Measurements from ENCODE around the gene MGLL.

- TF ChIP-seq CTCF (IDR thresholded peaks at IDR 0.05; ENCODE audit: borderline replicate concordance, extremely low read depth, low read length, poor library complexity, severe bottlenecking) (no peak), EZH2 (IDR thresholded peaks at IDR 0.05; ENCODE audit: borderline replicate concordance, low read depth, low read length, severe bottlenecking) (no peak)
Measured at GRCh38 chr3:127796831-127797150, 25.5 kb downstream of the MGLL start.
